Osteocyte (in vitro differentiated cells): Measurements from ENCODE around the gene MRPL39. TPM values are rescaled to one million over a fixed set of nuclear protein-coding genes. Genes with fewer than 3 reads are reported as not detected.

Experiments
- DNase-seq: peaks from one replicate; pipeline ENCODE4 v3.0.0; 2021; ENCODE audit warnings: mixed read lengths; ENCODE audit not compliant: unreplicated experiment; ENCODE audit errors: extremely low spot score
- H3K27ac Mint-ChIP-seq: one replicate; pipeline ENCODE4 v1.8.0; 2021; ENCODE audit warnings: mild to moderate bottlenecking, mixed read lengths; ENCODE audit not compliant: unreplicated experiment
- H3K27me3 Mint-ChIP-seq: one replicate; pipeline ENCODE4 v1.8.0; 2021; ENCODE audit warnings: mixed read lengths; ENCODE audit not compliant: unreplicated experiment
- H3K36me3 Mint-ChIP-seq: one replicate; pipeline ENCODE4 v1.8.0; 2021; ENCODE audit warnings: mixed read lengths; ENCODE audit not compliant: unreplicated experiment
- H3K4me1 Mint-ChIP-seq: one replicate; pipeline ENCODE4 v1.8.0; 2021; ENCODE audit warnings: mixed read lengths; ENCODE audit not compliant: unreplicated experiment
- H3K4me3 Mint-ChIP-seq: one replicate; pipeline ENCODE4 v1.8.0; 2021; ENCODE audit warnings: mild to moderate bottlenecking, moderate library complexity, mixed read lengths; ENCODE audit not compliant: unreplicated experiment
- H3K9me3 Mint-ChIP-seq: one replicate; pipeline ENCODE4 v1.8.0; 2021; ENCODE audit warnings: mixed read lengths; ENCODE audit not compliant: unreplicated experiment
- CTCF ChIP-seq: fragments of 200-600 bp; sonication (generic); IDR thresholded peaks from 2 replicates; pipeline ENCODE4 v1.5.0; 2021; ENCODE audit warnings: antibody characterized with exemption, mild to moderate bottlenecking, moderate library complexity
- total RNA-seq: library from RNA; stranded (reverse); gene quantifications from 2 replicates; pipeline ENCODE4 v1.2.1, GENCODE V29; 2021

MRPL39 gene
- total RNA-seq, 1 donor from 2014 or later: 24.3 TPM

DNA sequence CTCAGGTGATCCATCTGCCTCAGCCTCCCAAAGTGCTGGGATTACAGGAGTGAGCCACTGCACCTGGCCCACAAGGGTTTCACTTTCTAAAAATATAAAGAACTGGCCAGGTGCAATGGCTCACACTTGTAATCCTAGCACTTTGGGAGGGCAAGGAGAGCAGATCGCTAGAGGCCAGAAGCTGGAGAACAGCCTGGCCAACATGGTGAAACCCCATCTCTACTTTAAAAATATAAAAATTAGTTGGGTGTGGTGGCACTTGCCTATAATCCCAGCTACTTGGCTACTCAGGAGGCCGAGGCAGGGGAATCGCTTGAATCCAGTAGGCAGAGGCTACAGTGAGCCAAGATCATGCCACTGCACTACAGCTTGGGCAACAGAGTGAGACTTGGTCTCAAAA is 25.7 kb downstream of the MRPL39 start:
- Mint-ChIP-seq H3K27ac (no peak overlapping the region), H3K9me3 (no peaks in the 10 kb centered on the region), H3K4me3 (no peak overlapping the region), H3K27me3 (no peaks in the 10 kb centered on the region), H3K4me1 (peaks cover 3% of the 10 kb centered on the region), H3K36me3 (peaks cover 28% of the 10 kb centered on the region)
- TF ChIP-seq CTCF: no peak
- no peak for DNase-seq

GRCh38 chr21:25580912-25581260 is 26.4 kb downstream of the MRPL39 start:
- no peak overlapping the region for H3K4me3 Mint-ChIP-seq

DNA sequence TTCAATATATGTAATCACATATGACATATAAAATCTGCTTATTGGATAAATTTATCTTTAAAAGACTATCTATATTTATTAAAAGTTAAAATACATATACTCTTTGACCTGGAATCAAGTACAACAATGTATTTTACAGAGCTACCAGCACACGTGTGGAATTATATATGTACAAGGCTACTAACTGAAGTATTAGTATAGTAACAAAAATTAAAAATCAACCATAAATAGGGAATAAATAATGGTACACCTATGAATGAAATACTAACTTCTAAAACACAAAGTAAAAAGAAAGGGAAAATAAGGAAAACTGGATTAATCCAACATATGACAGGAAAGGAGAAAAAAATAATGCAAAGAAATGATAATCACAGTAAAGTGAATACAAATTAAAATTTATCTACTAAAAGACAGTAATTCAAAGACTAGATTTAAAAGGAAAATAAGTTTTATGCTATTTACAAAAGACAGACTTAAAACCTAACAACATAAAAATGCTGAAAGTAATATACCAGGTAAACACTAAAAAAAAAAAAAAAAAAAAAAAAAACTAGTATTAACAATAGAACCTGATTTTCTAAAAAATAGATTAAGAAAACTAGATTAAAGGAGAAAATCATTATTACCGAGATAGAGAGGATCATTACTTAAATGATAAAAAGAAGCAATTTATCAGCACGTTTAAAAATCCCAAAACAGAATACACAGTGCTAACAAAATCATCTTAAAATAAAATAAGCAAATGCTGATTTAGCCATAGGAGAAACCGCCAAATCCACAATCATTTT is 27.9 kb downstream of the MRPL39 start:
- peaks cover 28% of the 10 kb centered on the region for H3K36me3 Mint-ChIP-seq
- TF ChIP-seq CTCF: no peak
- no peak overlapping the region for H3K4me3 Mint-ChIP-seq
- no peaks in the 10 kb centered on the region for H3K9me3 Mint-ChIP-seq
- no peak for DNase-seq
- H3K27ac Mint-ChIP-seq: no peak overlapping the region
- H3K4me1 Mint-ChIP-seq: peaks cover 10% of the 10 kb centered on the region
- no peaks in the 10 kb centered on the region for H3K27me3 Mint-ChIP-seq

More at GRCh38 chr21:25580912-25581260, 26.4 kb downstream of the MRPL39 start:
- no peak overlapping the region for H3K27ac Mint-ChIP-seq
- H3K36me3 Mint-ChIP-seq: peaks cover 26% of the 10 kb centered on the region
- peaks cover 3% of the 10 kb centered on the region for H3K4me1 Mint-ChIP-seq
- TF ChIP-seq CTCF: no peak
- no peaks in the 10 kb centered on the region for H3K27me3 Mint-ChIP-seq
- no peaks in the 10 kb centered on the region for H3K9me3 Mint-ChIP-seq
- DNase-seq: no peak

DNA sequence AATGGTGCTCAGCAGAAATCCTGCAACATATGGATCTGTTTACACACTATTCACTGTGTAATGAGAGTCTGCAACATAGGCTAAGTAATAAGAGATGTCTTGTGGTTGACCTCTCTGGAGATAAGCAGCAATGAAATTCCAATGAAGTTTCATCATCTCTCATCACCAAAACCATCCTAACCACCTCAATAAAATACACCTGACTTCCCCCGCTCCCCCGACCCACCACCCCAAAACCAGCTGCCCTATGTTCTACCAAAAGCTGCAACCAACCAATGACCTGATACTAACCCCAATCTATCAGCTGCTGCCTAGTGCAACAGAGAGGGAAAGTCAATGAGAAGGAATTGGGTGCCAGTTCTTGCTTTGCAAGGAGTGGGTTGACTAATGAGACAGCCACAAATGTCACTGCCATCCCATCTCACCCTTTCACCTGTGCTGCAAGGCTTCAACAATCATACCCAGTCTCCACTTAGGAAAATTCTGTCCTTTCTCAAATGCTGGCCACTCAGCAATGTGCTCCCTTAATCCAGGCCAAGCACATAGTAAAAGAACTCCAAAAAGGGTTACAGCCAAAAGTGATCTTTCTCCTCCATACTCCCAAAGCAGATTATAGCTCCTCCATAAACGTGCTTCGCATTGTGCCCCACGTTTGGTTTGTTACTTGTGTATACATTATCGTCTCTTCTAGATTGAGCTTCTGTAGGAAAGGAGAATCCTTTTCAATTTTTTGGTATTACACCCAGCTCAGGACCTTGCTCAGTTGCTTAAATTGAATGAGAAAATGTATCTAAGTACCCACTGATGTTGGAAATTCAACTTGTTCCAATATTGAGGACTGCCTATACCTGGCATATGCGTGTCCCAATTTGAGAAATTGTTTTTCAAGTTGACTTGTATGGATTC is 29.0 kb downstream of the MRPL39 start:
- peaks cover 21% of the 10 kb centered on the region for H3K4me1 Mint-ChIP-seq
- DNase-seq: no peak
- no peak overlapping the region for H3K4me3 Mint-ChIP-seq
- H3K27ac Mint-ChIP-seq: no peak overlapping the region
- H3K27me3 Mint-ChIP-seq: no peaks in the 10 kb centered on the region
- peaks cover 23% of the 10 kb centered on the region for H3K36me3 Mint-ChIP-seq
- H3K9me3 Mint-ChIP-seq: no peaks in the 10 kb centered on the region
- TF ChIP-seq CTCF: no peak
